A549 (cell line): Measurements from ENCODE around the gene NCOR2. TPM values are rescaled to one million over a fixed set of nuclear protein-coding genes. Genes with fewer than 3 reads are reported as not detected.
A peak's percentile ranks its signal among the peaks of the same experiment; 100 is the strongest.

Experiments
- ATAC-seq, 2 experiments: fragments of 200-7000 bp in 1 of 2; fragments of >200 bp in 1 of 2; cut with Nextera tagmentation in 1 of 2; cut with Tn5 transposase in 1 of 2; 3 replicates each; pipeline versions ENCODE4 v1.8.0 to v1.9.1; 2018 to 2020; ENCODE audit warnings: mild to moderate bottlenecking in 1 of 2, moderate library complexity in 1 of 2
- CTCF ChIA-PET: fragments of 300-600 bp; sonication (Branson Sonifier 250); formaldehyde crosslinking; extraction: SDS; loops from one replicate; lab custom pipeline; 2021; ENCODE audit warnings: antibody characterized with exemption, inconsistent platforms; lab: Yijun Ruan, JAX
- POLR2A ChIA-PET: fragments of 350-600 bp; formaldehyde crosslinking; extraction: SDS; loops from one replicate; lab custom pipeline; 2021; ENCODE audit warnings: antibody characterized with exemption, inconsistent platforms; lab: Yijun Ruan, JAX
- DNase-seq, 2 experiments: peaks; one replicate each; pipeline versions ENCODE4 v3.0.0 to v3.0.0-alpha.2; 2011 to 2016; ENCODE audit warnings: low read depth in 1 of 2, low spot score in 1 of 2
- FAIRE-seq: peaks from 2 replicates; lab custom pipeline; 2011; peaks lifted over from hg19 to GRCh38; lab: Jason Lieb, UNC
- H3K27ac ChIP-seq, 2 experiments: fragments of >200 bp; sonication (Bioruptor Twin); formaldehyde crosslinking; 3 replicates each; pipeline ENCODE4 v1.5.1; 2016 to 2017
- H3K4me1 ChIP-seq: fragments of >200 bp; sonication (Bioruptor Twin); formaldehyde crosslinking; 3 replicates; pipeline ENCODE4 v1.6.1; 2016
- H3K4me2 ChIP-seq: fragments of >200 bp; sonication (Bioruptor Twin); formaldehyde crosslinking; 3 replicates; pipeline ENCODE4 v1.6.1; 2016
- H3K4me3 ChIP-seq: fragments of >200 bp; sonication (Bioruptor Twin); formaldehyde crosslinking; 3 replicates; pipeline ENCODE4 v1.5.1; 2016
- H3K9me3 ChIP-seq: fragments of >200 bp; sonication (Bioruptor Twin); formaldehyde crosslinking; 3 replicates; pipeline ENCODE4 v1.6.1; 2016
- CEBPB ChIP-seq, 2 experiments: fragments of >200 bp in 1 of 2; sonication (Bioruptor Twin) in 1 of 2; formaldehyde crosslinking in 1 of 2; IDR thresholded peaks; 2 replicates each; pipeline ENCODE4 v1.6.1; 2012 to 2016
- CHD2 ChIP-seq: fragments of 150-350 bp; IDR thresholded peaks from 2 replicates; pipeline ENCODE4 v1.6.1; 2014; ENCODE audit warnings: low read length; ENCODE audit not compliant: partially characterized antibody
- FOSL2 ChIP-seq, 2 experiments: fragments of 450-650 bp in 1 of 2; fragments of >200 bp in 1 of 2; sonication (Bioruptor Twin) in 1 of 2; formaldehyde crosslinking; IDR thresholded peaks; 2 replicates each; pipeline versions ENCODE4 v1.5.0 to v1.6.1; 2016 to 2020; ENCODE audit warnings: mild to moderate bottlenecking in 1 of 2, moderate library complexity in 1 of 2
- FOXS1 ChIP-seq: fragments of 250-450 bp; sonication (Bioruptor Pico); IDR thresholded peaks from 2 replicates; pipeline ENCODE4 v1.5.0; 2020; ENCODE audit warnings: mild to moderate bottlenecking, moderate library complexity
- HDAC2 ChIP-seq: fragments of 200-600 bp; sonication (generic); IDR thresholded peaks from 2 replicates; pipeline ENCODE4 v1.6.1; 2016
- HOXA7 ChIP-seq: fragments of 250-450 bp; sonication (Bioruptor Pico); IDR thresholded peaks from 2 replicates; pipeline ENCODE4 v1.5.0; 2020; ENCODE audit warnings: mild to moderate bottlenecking, moderate library complexity
- JUNB ChIP-seq: fragments of >200 bp; sonication (Bioruptor Twin); formaldehyde crosslinking; IDR thresholded peaks from 2 replicates; pipeline ENCODE4 v1.6.1; 2016
- MAZ ChIP-seq: fragments of 150-350 bp; IDR thresholded peaks from 2 replicates; pipeline ENCODE4 v1.6.1; 2014; ENCODE audit warnings: antibody characterized with exemption, low read depth, low read length, borderline replicate concordance
- MYC ChIP-seq: IDR thresholded peaks from 2 replicates; pipeline ENCODE4 v1.6.1; 2012; ENCODE audit warnings: mild to moderate bottlenecking, inconsistent platforms, low read length, improper control_type of control experiment, borderline replicate concordance
- NPAS2 ChIP-seq: fragments of 250-450 bp; sonication (Bioruptor Pico); IDR thresholded peaks from 2 replicates; pipeline ENCODE4 v1.8.0; 2022; ENCODE audit warnings: mild to moderate bottlenecking, moderate library complexity, borderline replicate concordance
- PHF8 ChIP-seq: fragments of 200-600 bp; sonication (generic); IDR thresholded peaks from 2 replicates; pipeline ENCODE4 v1.6.1; 2016; ENCODE audit warnings: low read depth, mild to moderate bottlenecking, antibody characterized with exemption, moderate library complexity, borderline replicate concordance
- RCOR1 ChIP-seq: fragments of 150-350 bp; IDR thresholded peaks from 2 replicates; pipeline ENCODE4 v1.6.1; 2014; ENCODE audit warnings: antibody characterized with exemption, low read length, low read depth
- REST ChIP-seq: fragments of 200-600 bp; sonication (generic); IDR thresholded peaks from 2 replicates; pipeline ENCODE4 v1.6.1; 2016; ENCODE audit warnings: antibody characterized with exemption, mild to moderate bottlenecking, moderate library complexity
- RFX5 ChIP-seq: fragments of 450-650 bp; IDR thresholded peaks from 2 replicates; pipeline ENCODE4 v1.7.1; 2014; ENCODE audit warnings: antibody characterized with exemption, mild to moderate bottlenecking, moderate library complexity
- RNF2 ChIP-seq: fragments of 200-600 bp; sonication (generic); IDR thresholded peaks from 2 replicates; pipeline ENCODE4 v1.6.1; 2016; ENCODE audit warnings: low read depth, mild to moderate bottlenecking, antibody characterized with exemption, moderate library complexity, borderline replicate concordance
- TFCP2L1 ChIP-seq: fragments of 250-450 bp; sonication (Bioruptor Pico); IDR thresholded peaks from 2 replicates; pipeline ENCODE4 v1.5.0; 2021; ENCODE audit warnings: mild to moderate bottlenecking
- TP53 ChIP-seq: fragments of 250-450 bp; sonication (Bioruptor Pico); IDR thresholded peaks from 2 replicates; pipeline ENCODE4 v1.5.0; 2021; ENCODE audit warnings: mild to moderate bottlenecking, moderate library complexity
- USF2 ChIP-seq: fragments of 450-650 bp; IDR thresholded peaks from 2 replicates; pipeline ENCODE4 v1.6.1; 2014; ENCODE audit warnings: antibody characterized with exemption
- ZC3H11A ChIP-seq: fragments of 450-650 bp; IDR thresholded peaks from 2 replicates; pipeline ENCODE4 v1.6.1; 2014; ENCODE audit warnings: antibody characterized with exemption, mild to moderate bottlenecking
- ZSCAN20 ChIP-seq: fragments of 250-450 bp; sonication (Bioruptor Pico); IDR thresholded peaks from 2 replicates; pipeline ENCODE4 v1.8.0; 2022; ENCODE audit warnings: mild to moderate bottlenecking, moderate library complexity
- WGBS: methylation state at CpG from one replicate; pipeline ENCODE4 v1.1.6; 2017; ENCODE audit errors: missing lambda C conversion rate; 5-methylcytosine and 5-hydroxymethylcytosine counted together
- polyA plus RNA-seq, 4 experiments: library from polyadenylated mRNA; depleted of rRNA in 3 of 4; stranded (reverse); fragments of >200 nt; fragmentation: RNase III in 1 of 4; extraction: RNeasy Plus Mini Kit Qiagen cat#74134 plus additional on column Dnase treatment in 1 of 4; gene quantifications; 2 replicates in 3 of 4; 3 replicates in 1 of 4; pipeline ENCODE4 v1.2.3, GENCODE V29; 2011 to 2017
- TF ChIP-seq, protein P1 (sequence below): fragments of 150-350 bp; IDR thresholded peaks from 2 replicates; pipeline ENCODE4 v1.6.1; 2014; ENCODE audit warnings: low read depth, mild to moderate bottlenecking, low read length
- TF ChIP-seq, protein P2 (sequence below): IDR thresholded peaks from 2 replicates; pipeline ENCODE4 v1.6.1; 2012

The NCOR2 gene
- polyA plus RNA-seq, 2 of the 4 experiments (the other 2 are of a cell fraction) = 14.1 to 151 TPM

GRCh38 chr12:124547626-124548025 is 19.8 kb downstream of the NCOR2 start (continued):
- TF ChIP-seq REST = no peak

GRCh38 chr12:124545508-124546418 is 21.6 kb downstream of the NCOR2 start:
- CTCF ChIA-PET = interaction anchor here (1.2 kb wide), 1 partner anchor 136 kb away, joined by 3 read pairs; no protein-coding TSS in a partner anchor
- no peak for FAIRE-seq
- TF ChIP-seq USF2 (no peak), MAZ (no peak), RFX5 (no peak), TP53 (no peak), HOXA7 (CRISPR knock-in tag) (no peak), RCOR1 (no peak), FOXS1 (CRISPR knock-in tag) (no peak), JUNB (no peak), PHF8 (no peak), FOSL2 (IDR thresholded peaks at IDR 0.05) (no peak), FOSL2 (CRISPR knock-in tag; IDR thresholded peaks at IDR 0.05) (no peak), CHD2 (no peak)
- TF ChIP-seq, protein P1, sequence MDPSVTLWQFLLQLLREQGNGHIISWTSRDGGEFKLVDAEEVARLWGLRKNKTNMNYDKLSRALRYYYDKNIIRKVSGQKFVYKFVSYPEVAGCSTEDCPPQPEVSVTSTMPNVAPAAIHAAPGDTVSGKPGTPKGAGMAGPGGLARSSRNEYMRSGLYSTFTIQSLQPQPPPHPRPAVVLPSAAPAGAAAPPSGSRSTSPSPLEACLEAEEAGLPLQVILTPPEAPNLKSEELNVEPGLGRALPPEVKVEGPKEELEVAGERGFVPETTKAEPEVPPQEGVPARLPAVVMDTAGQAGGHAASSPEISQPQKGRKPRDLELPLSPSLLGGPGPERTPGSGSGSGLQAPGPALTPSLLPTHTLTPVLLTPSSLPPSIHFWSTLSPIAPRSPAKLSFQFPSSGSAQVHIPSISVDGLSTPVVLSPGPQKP = no peak
- TF ChIP-seq, all 56 proteins: peak for 0
- POLR2A ChIA-PET = interaction anchor here (0.5 kb wide), 1 partner anchor 168 kb away, joined by 3 read pairs; no protein-coding TSS in a partner anchor
- H3K4me2 ChIP-seq = no peak overlapping the region
- DNase-seq (no peak), ATAC-seq (no peak)
- no peaks in the 10 kb centered on the region for H3K9me3 ChIP-seq
- H3K27ac ChIP-seq = peak overlapping the region in 1 of 2 experiments; percentile 18; a peak in 1 of 6 replicates
- H3K4me3 ChIP-seq = no peak overlapping the region
- WGBS = 85% methylated on average over 25 of the region's 26 CpGs
- H3K4me1 ChIP-seq = peaks cover 57% of the 10 kb centered on the region

- ChIA-PET POLR2A (interaction anchor here (0.5 kb wide), 1 partner anchor 167 kb away, joined by 3 read pairs; no protein-coding TSS in a partner anchor), CTCF (no interaction called here)
- Histone ChIP-seq H3K9me3 (no peaks in the 10 kb centered on the region), H3K27ac (no peak overlapping the region; a peak in 1 of 6 replicates), H3K4me1 (peaks cover 58% of the 10 kb centered on the region), H3K4me3 (no peak overlapping the region), H3K4me2 (no peak overlapping the region)
- 75% methylated on average over 7 of the region's 8 CpGs for WGBS
- ATAC-seq = no peak
- FAIRE-seq = no peak
- TF ChIP-seq ZC3H11A (no peak), ZSCAN20 (CRISPR knock-in tag) (no peak), TFCP2L1 (CRISPR knock-in tag) (no peak), JUNB (no peak), NPAS2 (CRISPR knock-in tag) (no peak), HOXA7 (CRISPR knock-in tag) (no peak), CEBPB (IDR thresholded peaks at IDR 0.05) (no peak), RNF2 (no peak), MYC (no peak), HDAC2 (no peak), CHD2 (no peak)
- TF ChIP-seq, protein P1 = no peak
- TF ChIP-seq, protein P2, sequence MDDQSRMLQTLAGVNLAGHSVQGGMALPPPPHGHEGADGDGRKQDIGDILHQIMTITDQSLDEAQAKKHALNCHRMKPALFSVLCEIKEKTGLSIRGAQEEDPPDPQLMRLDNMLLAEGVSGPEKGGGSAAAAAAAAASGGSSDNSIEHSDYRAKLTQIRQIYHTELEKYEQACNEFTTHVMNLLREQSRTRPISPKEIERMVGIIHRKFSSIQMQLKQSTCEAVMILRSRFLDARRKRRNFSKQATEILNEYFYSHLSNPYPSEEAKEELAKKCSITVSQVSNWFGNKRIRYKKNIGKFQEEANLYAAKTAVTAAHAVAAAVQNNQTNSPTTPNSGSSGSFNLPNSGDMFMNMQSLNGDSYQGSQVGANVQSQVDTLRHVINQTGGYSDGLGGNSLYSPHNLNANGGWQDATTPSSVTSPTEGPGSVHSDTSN = no peak
- no peak for DNase-seq
Measured at GRCh38 chr12:124544983-124545382, 22.4 kb downstream of the NCOR2 start.
